HCT116 (cell line): ENCODE data around the gene A4GNT. TPM values are rescaled to one million over a fixed set of nuclear protein-coding genes. Genes with fewer than 3 reads are reported as not detected.
A peak's percentile ranks its signal among the peaks of the same experiment; 100 is the strongest.

Source experiments
- ATAC-seq: fragments of 200-7000 bp; cut with Tn5 transposase; 2 replicates; pipeline ENCODE4 v1.9.1; 2020; ENCODE audit warnings: mild to moderate bottlenecking, moderate library complexity
- BruUV-seq: library from RNA; stranded (reverse); fragments of 400-500 nt; replicated peaks from 2 replicates; lab custom pipeline; 2021; lab: Mats Ljungman, UMichigan
- CTCF ChIA-PET: fragments of 300-600 bp; sonication (Branson Sonifier 250); formaldehyde crosslinking; loops from one replicate; lab custom pipeline; 2021; ENCODE audit warnings: antibody characterized with exemption; lab: Charles Lee
- POLR2A ChIA-PET: fragments of 300-600, 350-600 bp; sonication (Branson Sonifier 250); formaldehyde crosslinking; loops from one replicate; lab custom pipeline; 2021; ENCODE audit warnings: antibody characterized with exemption; lab: Charles Lee
- RAD21 ChIA-PET, 2 experiments: fragments of 300-600 bp; sonication (Branson Sonifier 250); formaldehyde crosslinking; loops; one replicate each; lab custom pipeline; 2023; ENCODE audit warnings: low total read pairs in 2 of 2; ENCODE audit not compliant: uncharacterized antibody in 2 of 2, unreplicated experiment in 2 of 2, low non-redundant PET in 1 of 2; lab: Charles Lee
- DNase-seq: peaks from one replicate; pipeline ENCODE4 v3.0.0-alpha.2; 2010; ENCODE audit warnings: low read depth, low spot score
- H2AFZ ChIP-seq: fragments of 200-600 bp; shearing (Covaris generic), sonication (generic); 2 replicates; pipeline ENCODE4 v1.6.1; 2017; ENCODE audit warnings: low read depth, mixed run types, mixed read lengths, antibody characterized with exemption, low read length; ENCODE audit not compliant: poor library complexity, severe bottlenecking
- H3K27ac ChIP-seq: 2 replicates; pipeline ENCODE4 v1.5.1; 2012; ENCODE audit warnings: low read depth, low read length
- H3K27me3 ChIP-seq: fragments of 200-600 bp; sonication (generic); 2 replicates; pipeline ENCODE4 v1.6.1; 2016; ENCODE audit warnings: mixed run types, low read length, mixed read lengths; ENCODE audit not compliant: insufficient read depth
- H3K36me3 ChIP-seq, 2 experiments: fragments of 200-500 bp in 1 of 2; fragments of 200-600 bp in 1 of 2; sonication (Bioruptor generic) in 1 of 2; sonication (generic) in 1 of 2; 2 replicates each; pipeline versions ENCODE4 v1.5.1 to v1.6.1; 2014 to 2016; ENCODE audit warnings: low read length in 2 of 2, inconsistent platforms in 1 of 2, mixed read lengths in 1 of 2, mixed run types in 1 of 2; ENCODE audit not compliant: insufficient read depth in 2 of 2, control insufficient read depth in 1 of 2
- H3K4me1 ChIP-seq, 2 experiments: fragments of 200-600 bp in 1 of 2; sonication (generic) in 1 of 2; 2 replicates each; pipeline versions ENCODE4 v1.5.1 to v1.6.1; 2012 to 2017; ENCODE audit warnings: low read length in 2 of 2, inconsistent platforms in 1 of 2, mild to moderate bottlenecking in 1 of 2, mixed read lengths in 1 of 2, mixed run types in 1 of 2, moderate library complexity in 1 of 2; ENCODE audit not compliant: insufficient read depth in 2 of 2, control insufficient read depth in 1 of 2
- H3K4me2 ChIP-seq: fragments of 200-600 bp; sonication (generic); 2 replicates; pipeline ENCODE4 v1.6.1; 2017; ENCODE audit warnings: mixed run types, low read length, mixed read lengths
- H3K4me3 ChIP-seq, 2 experiments: fragments of 200-600 bp in 1 of 2; sonication (generic) in 1 of 2; replicated peaks in 1 of 2; 2 replicates each; pipeline ENCODE4 v1.5.1; 2011 to 2016; ENCODE audit warnings: low read length in 2 of 2, control low read depth in 1 of 2, low read depth in 1 of 2, mild to moderate bottlenecking in 1 of 2, mixed read lengths in 1 of 2, mixed run types in 1 of 2
- H3K79me2 ChIP-seq: fragments of 200-600 bp; sonication (generic); 2 replicates; pipeline ENCODE4 v1.6.1; 2017; ENCODE audit warnings: mild to moderate bottlenecking, mixed run types, low read length, moderate library complexity, mixed read lengths; ENCODE audit not compliant: insufficient read depth
- H3K9ac ChIP-seq: fragments of 200-600 bp; sonication (generic); 2 replicates; pipeline ENCODE4 v1.6.1; 2016; ENCODE audit warnings: low read length, mixed read lengths
- H3K9me2 ChIP-seq: fragments of 200-600 bp; sonication (generic), shearing (Covaris generic); 2 replicates; pipeline ENCODE4 v1.6.1; 2017; ENCODE audit warnings: mixed run types, mild to moderate bottlenecking, moderate library complexity; ENCODE audit not compliant: insufficient read depth
- H3K9me3 ChIP-seq, 2 experiments: fragments of 200-500 bp in 1 of 2; fragments of 200-600 bp in 1 of 2; sonication (Bioruptor generic) in 1 of 2; sonication (generic) in 1 of 2; 2 replicates each; pipeline ENCODE4 v1.6.1; 2014 to 2017; ENCODE audit warnings: low read length in 2 of 2, mixed read lengths in 2 of 2, inconsistent platforms in 1 of 2, low read depth in 1 of 2, mild to moderate bottlenecking in 1 of 2, mixed run types in 1 of 2, moderate library complexity in 1 of 2; ENCODE audit not compliant: control insufficient read depth in 1 of 2, insufficient read depth in 1 of 2
- H4K20me1 ChIP-seq: fragments of 200-600 bp; sonication (generic), shearing (Covaris generic); 2 replicates; pipeline ENCODE4 v1.6.1; 2017; ENCODE audit warnings: mixed run types, mild to moderate bottlenecking, moderate library complexity; ENCODE audit not compliant: insufficient read depth
- CBX3 ChIP-seq: IDR thresholded peaks from 2 replicates; pipeline ENCODE4 v1.6.1; 2012; ENCODE audit warnings: low read depth
- EZH2phosphoT487 ChIP-seq: fragments of 200-600 bp; IDR thresholded peaks from 2 replicates; pipeline ENCODE4 v1.6.1; 2018; ENCODE audit warnings: antibody characterized with exemption, borderline replicate concordance
- JUND ChIP-seq: IDR thresholded peaks from 2 replicates; pipeline ENCODE4 v1.6.1; 2012
- POLR2A ChIP-seq: IDR thresholded peaks from 2 replicates; pipeline ENCODE4 v1.7.0; 2011; ENCODE audit warnings: borderline replicate concordance; ENCODE audit not compliant: insufficient read depth, insufficient read length; ENCODE audit errors: extremely low read depth
- TCF7L2 ChIP-seq: IDR thresholded peaks from 2 replicates; pipeline ENCODE4 v1.7.0; 2011; ENCODE audit warnings: borderline replicate concordance, inconsistent platforms; ENCODE audit not compliant: insufficient read depth, insufficient read length; ENCODE audit errors: extremely low read depth
- intact Hi-C: fragments of 100-400 bp; cut with micrococcal nuclease; formaldehyde crosslinking; loops from 2 replicates; pipeline ENCODE4 v1.10.0; 2022
- total RNA-seq: library from RNA; stranded (reverse); gene quantifications from one replicate; pipeline ENCODE4 v1.2.1, GENCODE V29; 2021; ENCODE audit not compliant: unreplicated experiment
- TF ChIP-seq, protein P1 (sequence below), 3 experiments: fragments of 200-600 bp in 1 of 3; sonication (generic) in 1 of 3; IDR thresholded peaks in 2 of 3; conservative IDR thresholded peaks in 1 of 3; 2 replicates each; pipeline ENCODE4 v1.5.1; 2012 to 2017; ENCODE audit warnings: low read depth in 2 of 3, low read length in 2 of 3, antibody characterized with exemption in 1 of 3, borderline replicate concordance in 1 of 3, control low read depth in 1 of 3, mild to moderate bottlenecking in 1 of 3, mixed read lengths in 1 of 3, mixed run types in 1 of 3, moderate library complexity in 1 of 3; ENCODE audit not compliant: insufficient read depth in 1 of 3
- TF ChIP-seq, protein P2 (sequence below): IDR thresholded peaks from 2 replicates; pipeline ENCODE4 v1.6.1; 2012
- TF ChIP-seq, protein P3 (sequence below): IDR thresholded peaks from 2 replicates; pipeline ENCODE4 v1.6.1; 2012
- TF ChIP-seq, protein P4 (sequence below): IDR thresholded peaks from 2 replicates; pipeline ENCODE4 v1.6.1; 2012; ENCODE audit warnings: low read depth

A4GNT gene
- total RNA-seq, 1 experiment from 2014 or later = not detected

DNA sequence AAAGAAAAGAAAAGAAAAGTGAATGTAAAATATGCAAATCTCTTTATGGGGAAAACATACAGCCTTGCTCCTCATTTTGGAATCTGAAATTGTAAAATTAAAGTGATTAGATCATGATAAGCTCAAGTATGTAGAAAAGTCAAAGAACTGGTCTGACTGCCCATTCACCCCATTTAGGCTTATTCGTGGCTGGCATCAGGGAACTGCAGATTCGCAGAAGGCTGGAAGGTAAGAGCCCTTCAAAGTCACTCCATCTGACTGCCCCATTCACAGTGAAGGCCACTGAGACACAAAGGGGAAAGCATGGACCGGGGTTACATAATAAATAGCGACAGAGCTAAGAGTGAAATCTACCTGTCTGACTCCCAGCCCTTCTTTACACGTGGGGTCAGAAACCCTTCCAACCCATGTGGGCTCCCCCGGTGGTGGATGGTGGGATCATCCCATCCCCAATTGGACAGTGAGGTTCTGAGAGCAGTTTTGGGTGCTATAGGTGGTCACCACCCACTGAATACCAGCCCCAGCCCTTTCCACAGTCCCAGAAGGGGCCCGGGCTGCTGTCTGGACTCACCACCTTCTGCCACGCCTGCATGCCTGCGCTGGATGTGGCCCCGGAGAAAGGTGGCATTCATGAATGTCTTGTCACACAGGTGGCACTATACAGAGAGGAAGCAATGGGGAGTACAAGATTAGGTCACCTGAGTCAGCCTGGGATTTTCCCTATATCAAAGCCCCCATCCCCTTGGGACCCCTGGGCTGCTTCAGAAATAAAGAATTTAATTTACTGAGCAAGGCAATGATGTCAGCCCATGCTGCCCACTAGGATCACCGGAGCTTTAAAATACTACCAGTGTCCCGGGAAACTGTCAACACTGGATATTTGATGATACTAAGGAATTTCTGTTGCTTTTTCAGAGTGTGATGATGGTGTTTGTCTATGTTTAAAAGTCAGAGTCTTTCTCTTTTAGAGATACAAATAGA lies 34.7 kb downstream of the A4GNT start:
- ChIA-PET POLR2A (no interaction called here), RAD21 (no interaction called here), CTCF (interaction anchor here (1.2 to 1.5 kb wide), 2 partner anchors 18 to 51 kb away, joined by 3 to 5 read pairs; partner anchors contain the start of gene DZIP1L)
- Histone ChIP-seq H3K27ac (no peak overlapping the region), H3K27me3 (no peaks in the 10 kb centered on the region), H3K36me3 (0 out of 4 replicates have a peak, but pooled peaks cover 0 to 2% of the 10 kb centered on the region in 2 experiments), H3K9me3 (0 out of 4 replicates have a peak, but pooled peaks cover 0 to 3% of the 10 kb centered on the region in 2 experiments), H3K4me2 (no peak overlapping the region), H3K79me2 (no peaks in the 10 kb centered on the region), H3K9ac (no peak overlapping the region), H2AFZ (no peak overlapping the region), H3K4me1 (peaks cover 0 to 4% of the 10 kb centered on the region in 2 experiments; a peak in 1 of 4 replicates), H3K9me2 (no peaks in the 10 kb centered on the region), H4K20me1 (no peaks in the 10 kb centered on the region), H3K4me3 (no peak overlapping the region)
- no TSS peak for BruUV-seq
- TF ChIP-seq, protein P1, sequence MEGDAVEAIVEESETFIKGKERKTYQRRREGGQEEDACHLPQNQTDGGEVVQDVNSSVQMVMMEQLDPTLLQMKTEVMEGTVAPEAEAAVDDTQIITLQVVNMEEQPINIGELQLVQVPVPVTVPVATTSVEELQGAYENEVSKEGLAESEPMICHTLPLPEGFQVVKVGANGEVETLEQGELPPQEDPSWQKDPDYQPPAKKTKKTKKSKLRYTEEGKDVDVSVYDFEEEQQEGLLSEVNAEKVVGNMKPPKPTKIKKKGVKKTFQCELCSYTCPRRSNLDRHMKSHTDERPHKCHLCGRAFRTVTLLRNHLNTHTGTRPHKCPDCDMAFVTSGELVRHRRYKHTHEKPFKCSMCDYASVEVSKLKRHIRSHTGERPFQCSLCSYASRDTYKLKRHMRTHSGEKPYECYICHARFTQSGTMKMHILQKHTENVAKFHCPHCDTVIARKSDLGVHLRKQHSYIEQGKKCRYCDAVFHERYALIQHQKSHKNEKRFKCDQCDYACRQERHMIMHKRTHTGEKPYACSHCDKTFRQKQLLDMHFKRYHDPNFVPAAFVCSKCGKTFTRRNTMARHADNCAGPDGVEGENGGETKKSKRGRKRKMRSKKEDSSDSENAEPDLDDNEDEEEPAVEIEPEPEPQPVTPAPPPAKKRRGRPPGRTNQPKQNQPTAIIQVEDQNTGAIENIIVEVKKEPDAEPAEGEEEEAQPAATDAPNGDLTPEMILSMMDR (IDR thresholded peaks at IDR 0.05 in 2 of 3, conservative IDR thresholded peaks at IDR 0.05 in 1 of 3; ENCODE audit: borderline replicate concordance in 1 of 3, insufficient read depth in 1 of 3, low read depth in 2 of 3, low read length in 2 of 3) = peak in 2 of 3 experiments; percentile 66 to 80; a peak in 4 of 6 replicates
- no peak for TF ChIP-seq CBX3
- TF ChIP-seq, protein P2, sequence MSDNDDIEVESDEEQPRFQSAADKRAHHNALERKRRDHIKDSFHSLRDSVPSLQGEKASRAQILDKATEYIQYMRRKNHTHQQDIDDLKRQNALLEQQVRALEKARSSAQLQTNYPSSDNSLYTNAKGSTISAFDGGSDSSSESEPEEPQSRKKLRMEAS = no peak
- ATAC-seq (peak; percentile 98), DNase-seq (no peak)
- intact Hi-C loops = no loop called here

DNA sequence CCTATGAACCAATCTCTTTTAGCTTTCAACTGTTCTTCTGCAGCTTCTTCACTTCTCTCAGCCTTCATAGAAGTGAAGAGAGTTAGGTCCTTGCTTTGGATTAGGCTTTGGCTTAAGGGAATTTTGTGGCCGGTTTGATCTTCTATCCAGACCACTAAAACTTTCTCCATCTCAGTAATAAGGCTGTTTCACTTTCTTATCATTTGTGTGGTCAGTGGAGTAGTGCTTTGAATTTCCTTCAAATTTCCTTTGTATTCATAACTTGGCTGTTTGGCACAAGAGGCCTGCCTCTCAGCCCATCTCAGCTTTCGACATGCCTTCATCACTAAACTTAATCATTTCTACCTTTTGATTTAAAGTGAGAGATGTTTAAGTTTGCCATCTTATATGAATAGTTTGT lies 38.5 kb downstream of the A4GNT start:
- RAD21 ChIA-PET = no interaction called here

More for the DNA sequence above, 38.5 kb downstream of the A4GNT start:
- no peak overlapping the region for H3K27ac ChIP-seq
- DNase-seq = no peak
- TF ChIP-seq JUND = no peak
- TF ChIP-seq, protein P3, sequence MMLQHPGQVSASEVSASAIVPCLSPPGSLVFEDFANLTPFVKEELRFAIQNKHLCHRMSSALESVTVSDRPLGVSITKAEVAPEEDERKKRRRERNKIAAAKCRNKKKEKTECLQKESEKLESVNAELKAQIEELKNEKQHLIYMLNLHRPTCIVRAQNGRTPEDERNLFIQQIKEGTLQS = no peak
- TF ChIP-seq, protein P4, sequence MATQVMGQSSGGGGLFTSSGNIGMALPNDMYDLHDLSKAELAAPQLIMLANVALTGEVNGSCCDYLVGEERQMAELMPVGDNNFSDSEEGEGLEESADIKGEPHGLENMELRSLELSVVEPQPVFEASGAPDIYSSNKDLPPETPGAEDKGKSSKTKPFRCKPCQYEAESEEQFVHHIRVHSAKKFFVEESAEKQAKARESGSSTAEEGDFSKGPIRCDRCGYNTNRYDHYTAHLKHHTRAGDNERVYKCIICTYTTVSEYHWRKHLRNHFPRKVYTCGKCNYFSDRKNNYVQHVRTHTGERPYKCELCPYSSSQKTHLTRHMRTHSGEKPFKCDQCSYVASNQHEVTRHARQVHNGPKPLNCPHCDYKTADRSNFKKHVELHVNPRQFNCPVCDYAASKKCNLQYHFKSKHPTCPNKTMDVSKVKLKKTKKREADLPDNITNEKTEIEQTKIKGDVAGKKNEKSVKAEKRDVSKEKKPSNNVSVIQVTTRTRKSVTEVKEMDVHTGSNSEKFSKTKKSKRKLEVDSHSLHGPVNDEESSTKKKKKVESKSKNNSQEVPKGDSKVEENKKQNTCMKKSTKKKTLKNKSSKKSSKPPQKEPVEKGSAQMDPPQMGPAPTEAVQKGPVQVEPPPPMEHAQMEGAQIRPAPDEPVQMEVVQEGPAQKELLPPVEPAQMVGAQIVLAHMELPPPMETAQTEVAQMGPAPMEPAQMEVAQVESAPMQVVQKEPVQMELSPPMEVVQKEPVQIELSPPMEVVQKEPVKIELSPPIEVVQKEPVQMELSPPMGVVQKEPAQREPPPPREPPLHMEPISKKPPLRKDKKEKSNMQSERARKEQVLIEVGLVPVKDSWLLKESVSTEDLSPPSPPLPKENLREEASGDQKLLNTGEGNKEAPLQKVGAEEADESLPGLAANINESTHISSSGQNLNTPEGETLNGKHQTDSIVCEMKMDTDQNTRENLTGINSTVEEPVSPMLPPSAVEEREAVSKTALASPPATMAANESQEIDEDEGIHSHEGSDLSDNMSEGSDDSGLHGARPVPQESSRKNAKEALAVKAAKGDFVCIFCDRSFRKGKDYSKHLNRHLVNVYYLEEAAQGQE = no peak
- TF ChIP-seq TCF7L2 = no peak
- TF ChIP-seq POLR2A = no peak
- no peak for TF ChIP-seq EZH2phosphoT487
- no peaks in the 10 kb centered on the region for H4K20me1 ChIP-seq
- ATAC-seq = no peak
- H3K9ac ChIP-seq = no peak overlapping the region
- H2AFZ ChIP-seq = no peak overlapping the region
- ChIA-PET POLR2A (no interaction called here), CTCF (no interaction called here)
- intact Hi-C loops = no loop called here
- no peaks in the 10 kb centered on the region for H3K9me2 ChIP-seq
- 0 out of 4 replicates have a peak, but pooled peaks cover 0 to 2% of the 10 kb centered on the region in 2 experiments for H3K36me3 ChIP-seq
- no peak overlapping the region for H3K4me2 ChIP-seq
- H3K4me3 ChIP-seq = no peak overlapping the region
- BruUV-seq = no TSS peak
- H3K79me2 ChIP-seq = no peaks in the 10 kb centered on the region
- 0 out of 4 replicates have a peak, but pooled peaks cover 0 to 3% of the 10 kb centered on the region in 2 experiments for H3K9me3 ChIP-seq
- no peaks in the 10 kb centered on the region for H3K27me3 ChIP-seq
- H3K4me1 ChIP-seq = peaks cover 0 to 4% of the 10 kb centered on the region in 2 experiments; a peak in 1 of 4 replicates
